SK-MEL-5 (cell line): ENCODE measurements around the gene CAMK2A. TPM values are rescaled to one million over a fixed set of nuclear protein-coding genes. Genes with fewer than 3 reads are reported as not detected.
A peak's percentile ranks its signal among the peaks of the same experiment; 100 is the strongest.

Experiments
- DNase-seq: peaks from one replicate; pipeline ENCODE4 v3.0.0-alpha.2; 2016; ENCODE audit warnings: low read depth, low spot score
- in situ Hi-C: cut with HindIII; loops from 2 replicates; pipeline ENCODE4 v1.10.0; 2016; ENCODE audit warnings: low sequenced_read_pairs, high pct_unique_total_duplicates, low pct_unique_long_range_greater_than_20kb
- polyA plus RNA-seq, 2 experiments: library from polyadenylated mRNA; depleted of rRNA; stranded (reverse); fragments of >200 nt; gene quantifications; 2 replicates each; pipeline ENCODE4 v1.2.3, GENCODE V29; 2015
- total RNA-seq: library from RNA; depleted of rRNA; stranded (reverse); fragments of >200 nt; shearing (Covaris generic); gene quantifications from 2 replicates; pipeline ENCODE4 v1.2.3, GENCODE V29; 2014; rRNA removed

CAMK2A gene
- not detected in 2 replicates for total RNA-seq
- polyA plus RNA-seq (2015; cell fraction: cytosol; rRNA removed), result 0.12 TPM in 1 of 2 replicates, not detected in the other
- 0.43 TPM in 1 of 2 replicates, not detected in the other for polyA plus RNA-seq (2015; cell fraction: nucleus; rRNA removed)

GRCh38 chr5:150289551-150290390 is at the start of gene CAMK2A:
TSS of gene CAMK2A (minus strand) at chr5:150289773. CDS start at chr5:150289625, 148 bp downstream.
- in situ Hi-C loops, result no loop called here
- DNase-seq, result no peak

- peak; percentile 74 for DNase-seq
- in situ Hi-C loops, result no loop called here
These were observed 49.6 kb upstream of the CAMK2A start for GRCh38 chr5:150339165-150339564.

- no peak for DNase-seq
- in situ Hi-C loops, result no loop called here
These were observed 49.0 kb upstream of the CAMK2A start for GRCh38 chr5:150338546-150338945.

- in situ Hi-C loops, result no loop called here
- no peak for DNase-seq
These were observed 46.2 kb upstream of the CAMK2A start for GRCh38 chr5:150335778-150336177.

- DNase-seq, result no peak
- in situ Hi-C loops, result no loop called here
These were observed 43.8 kb upstream of the CAMK2A start for GRCh38 chr5:150333400-150333799.

- in situ Hi-C loops, result no loop called here
- DNase-seq, result no peak
These were observed 40.6 kb upstream of the CAMK2A start for GRCh38 chr5:150329881-150330876.

- DNase-seq, result no peak
These were observed 39.5 kb upstream of the CAMK2A start for GRCh38 chr5:150329038-150329437.

GRCh38 chr5:150328515-150328914 is 38.9 kb upstream of the CAMK2A start:
- DNase-seq, result no peak
- in situ Hi-C loops, result no loop called here

More at GRCh38 chr5:150329038-150329437, 39.5 kb upstream of the CAMK2A start:
- in situ Hi-C loops, result no loop called here

GRCh38 chr5:150327139-150327538 is 37.6 kb upstream of the CAMK2A start:
- in situ Hi-C loops, result no loop called here
- no peak for DNase-seq

GRCh38 chr5:150326707-150327106 is 37.1 kb upstream of the CAMK2A start:
- no peak for DNase-seq
- in situ Hi-C loops, result no loop called here

- DNase-seq, result no peak
- in situ Hi-C loops, result no loop called here
These were observed 35.9 kb upstream of the CAMK2A start for GRCh38 chr5:150325426-150325825.

GRCh38 chr5:150323819-150324218 is 34.2 kb upstream of the CAMK2A start:
- in situ Hi-C loops, result no loop called here
- no peak for DNase-seq

GRCh38 chr5:150323092-150323491 is 33.5 kb upstream of the CAMK2A start:
- in situ Hi-C loops, result no loop called here
- no peak for DNase-seq

GRCh38 chr5:150322202-150322601 is 32.6 kb upstream of the CAMK2A start:
- in situ Hi-C loops, result no loop called here
- DNase-seq, result no peak

- in situ Hi-C loops, result no loop called here
- DNase-seq, result no peak
These were observed 32.2 kb upstream of the CAMK2A start for GRCh38 chr5:150321784-150322183.

GRCh38 chr5:150321211-150321610 is 31.6 kb upstream of the CAMK2A start:
- DNase-seq, result no peak
- in situ Hi-C loops, result no loop called here

GRCh38 chr5:150320044-150320613 is 30.6 kb upstream of the CAMK2A start:
- peak; percentile 33 for DNase-seq
- in situ Hi-C loops, result no loop called here

- DNase-seq, result no peak
- in situ Hi-C loops, result no loop called here
These were observed 29.9 kb upstream of the CAMK2A start for GRCh38 chr5:150319484-150319790.
